Measurements from ENCODE around the gene FZD1. TPM values are rescaled to one million over a fixed set of nuclear protein-coding genes. Genes with fewer than 3 reads are reported as not detected.

Gene FZD1
- total RNA-seq, 1 donor from 2014 or later, result 24.3 TPM

- DNase-seq (ENCODE audit: low spot score), result peak; percentile 93
- H3K4me1 Mint-ChIP-seq (ENCODE audit: low read depth), result peaks cover 37% of the 10 kb centered on the region
- peak overlapping the region; percentile 88 for H3K27ac Mint-ChIP-seq (ENCODE audit: unreplicated experiment)
- peak overlapping the region; percentile 90 for H3K4me3 Mint-ChIP-seq (ENCODE audit: unreplicated experiment)
- no peaks in the 10 kb centered on the region for H3K9me3 Mint-ChIP-seq (ENCODE audit: low read depth)
- H3K36me3 Mint-ChIP-seq (ENCODE audit: low read depth), result peaks cover 14% of the 10 kb centered on the region
- H3K27me3 Mint-ChIP-seq (ENCODE audit: low read depth), result no peaks in the 10 kb centered on the region
- TF ChIP-seq, protein P1, sequence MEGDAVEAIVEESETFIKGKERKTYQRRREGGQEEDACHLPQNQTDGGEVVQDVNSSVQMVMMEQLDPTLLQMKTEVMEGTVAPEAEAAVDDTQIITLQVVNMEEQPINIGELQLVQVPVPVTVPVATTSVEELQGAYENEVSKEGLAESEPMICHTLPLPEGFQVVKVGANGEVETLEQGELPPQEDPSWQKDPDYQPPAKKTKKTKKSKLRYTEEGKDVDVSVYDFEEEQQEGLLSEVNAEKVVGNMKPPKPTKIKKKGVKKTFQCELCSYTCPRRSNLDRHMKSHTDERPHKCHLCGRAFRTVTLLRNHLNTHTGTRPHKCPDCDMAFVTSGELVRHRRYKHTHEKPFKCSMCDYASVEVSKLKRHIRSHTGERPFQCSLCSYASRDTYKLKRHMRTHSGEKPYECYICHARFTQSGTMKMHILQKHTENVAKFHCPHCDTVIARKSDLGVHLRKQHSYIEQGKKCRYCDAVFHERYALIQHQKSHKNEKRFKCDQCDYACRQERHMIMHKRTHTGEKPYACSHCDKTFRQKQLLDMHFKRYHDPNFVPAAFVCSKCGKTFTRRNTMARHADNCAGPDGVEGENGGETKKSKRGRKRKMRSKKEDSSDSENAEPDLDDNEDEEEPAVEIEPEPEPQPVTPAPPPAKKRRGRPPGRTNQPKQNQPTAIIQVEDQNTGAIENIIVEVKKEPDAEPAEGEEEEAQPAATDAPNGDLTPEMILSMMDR (IDR thresholded peaks at IDR 0.05), result peak; percentile 10
Measured at GRCh38 chr7:91265693-91266066, 1.4 kb downstream of the FZD1 start.

DNA sequence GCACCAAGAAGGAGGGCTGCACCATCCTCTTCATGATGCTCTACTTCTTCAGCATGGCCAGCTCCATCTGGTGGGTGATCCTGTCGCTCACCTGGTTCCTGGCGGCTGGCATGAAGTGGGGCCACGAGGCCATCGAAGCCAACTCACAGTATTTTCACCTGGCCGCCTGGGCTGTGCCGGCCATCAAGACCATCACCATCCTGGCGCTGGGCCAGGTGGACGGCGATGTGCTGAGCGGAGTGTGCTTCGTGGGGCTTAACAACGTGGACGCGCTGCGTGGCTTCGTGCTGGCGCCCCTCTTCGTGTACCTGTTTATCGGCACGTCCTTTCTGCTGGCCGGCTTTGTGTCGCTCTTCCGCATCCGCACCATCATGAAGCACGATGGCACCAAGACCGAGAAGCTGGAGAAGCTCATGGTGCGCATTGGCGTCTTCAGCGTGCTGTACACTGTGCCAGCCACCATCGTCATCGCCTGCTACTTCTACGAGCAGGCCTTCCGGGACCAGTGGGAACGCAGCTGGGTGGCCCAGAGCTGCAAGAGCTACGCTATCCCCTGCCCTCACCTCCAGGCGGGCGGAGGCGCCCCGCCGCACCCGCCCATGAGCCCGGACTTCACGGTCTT, 1.9 kb downstream of the FZD1 start:
- TF ChIP-seq, protein P1 (IDR thresholded peaks at IDR 0.05), result peak; percentile 20
- H3K4me3 Mint-ChIP-seq (ENCODE audit: unreplicated experiment), result peak overlapping the region; percentile 90
- no peaks in the 10 kb centered on the region for H3K27me3 Mint-ChIP-seq (ENCODE audit: low read depth)
- H3K27ac Mint-ChIP-seq (ENCODE audit: unreplicated experiment), result peak overlapping the region; percentile 88
- peaks cover 37% of the 10 kb centered on the region for H3K4me1 Mint-ChIP-seq (ENCODE audit: low read depth)
- H3K36me3 Mint-ChIP-seq (ENCODE audit: low read depth), result peaks cover 14% of the 10 kb centered on the region
- no peaks in the 10 kb centered on the region for H3K9me3 Mint-ChIP-seq (ENCODE audit: low read depth)
- DNase-seq (ENCODE audit: low spot score), result peak; percentile 86

- no peaks in the 10 kb centered on the region for H3K9me3 Mint-ChIP-seq (ENCODE audit: low read depth)
- no peak for DNase-seq (ENCODE audit: low spot score)
- no peaks in the 10 kb centered on the region for H3K27me3 Mint-ChIP-seq (ENCODE audit: low read depth)
- H3K4me1 Mint-ChIP-seq (ENCODE audit: low read depth), result peaks cover 37% of the 10 kb centered on the region
- TF ChIP-seq, protein P1 (IDR thresholded peaks at IDR 0.05), result no peak
- peak overlapping the region; percentile 88 for H3K27ac Mint-ChIP-seq (ENCODE audit: unreplicated experiment)
- peaks cover 14% of the 10 kb centered on the region for H3K36me3 Mint-ChIP-seq (ENCODE audit: low read depth)
- H3K4me3 Mint-ChIP-seq (ENCODE audit: unreplicated experiment), result peak overlapping the region; percentile 90
Measured at GRCh38 chr7:91266689-91267090, 2.5 kb downstream of the FZD1 start.

- Mint-ChIP-seq H3K9me3 (ENCODE audit: low read depth) (no peaks in the 10 kb centered on the region), H3K4me1 (ENCODE audit: low read depth) (peaks cover 37% of the 10 kb centered on the region), H3K27me3 (ENCODE audit: low read depth) (no peaks in the 10 kb centered on the region), H3K27ac (ENCODE audit: unreplicated experiment) (peak overlapping the region; percentile 88), H3K4me3 (ENCODE audit: unreplicated experiment) (peak overlapping the region; percentile 90), H3K36me3 (ENCODE audit: low read depth) (peaks cover 14% of the 10 kb centered on the region)
- DNase-seq (ENCODE audit: low spot score), result no peak
- TF ChIP-seq, protein P1 (IDR thresholded peaks at IDR 0.05), result no peak
Measured at GRCh38 chr7:91267171-91267955, 3.1 kb downstream of the FZD1 start.

GRCh38 chr7:91270372-91270771, 6.1 kb downstream of the FZD1 start:
- H3K27me3 Mint-ChIP-seq (ENCODE audit: low read depth), result no peaks in the 10 kb centered on the region

More at GRCh38 chr7:91270372-91270771, 6.1 kb downstream of the FZD1 start:
- H3K9me3 Mint-ChIP-seq (ENCODE audit: low read depth), result no peaks in the 10 kb centered on the region
- no peak for DNase-seq (ENCODE audit: low spot score)
- H3K36me3 Mint-ChIP-seq (ENCODE audit: low read depth), result peaks cover 12% of the 10 kb centered on the region
- H3K4me3 Mint-ChIP-seq (ENCODE audit: unreplicated experiment), result no peak overlapping the region
- peaks cover 30% of the 10 kb centered on the region for H3K4me1 Mint-ChIP-seq (ENCODE audit: low read depth)
- no peak overlapping the region for H3K27ac Mint-ChIP-seq (ENCODE audit: unreplicated experiment)
- TF ChIP-seq, protein P1 (IDR thresholded peaks at IDR 0.05), result no peak

Measured in chondrocyte (in vitro differentiated cells).